Esophagus mucosa (tissue), 1 donor: ENCODE results near the gene SH3GL1. TPM values are rescaled to one million over a fixed set of nuclear protein-coding genes. Genes with fewer than 3 reads are reported as not detected.

Experiments
- ATAC-seq: fragments of 200-7000 bp; cut with Tn5 transposase; one replicate; pipeline ENCODE4 v1.9.1; 2020
- total RNA-seq: library from RNA; stranded (reverse); gene quantifications from one replicate; pipeline ENCODE4 v1.2.4, GENCODE V29; 2023
- donor health status: DM: yes; HTN: yes; CAD: no.

Gene SH3GL1
- total RNA-seq, 1 donor from 2014 or later = 114 TPM

- no peak for ATAC-seq
Measured at GRCh38 chr19:4431808-4432674, 31.7 kb upstream of the SH3GL1 start.

- no peak for ATAC-seq
Measured at GRCh38 chr19:4431296-4431695, 30.9 kb upstream of the SH3GL1 start.

- ATAC-seq = peak; percentile 20
Measured at GRCh38 chr19:4430760-4431159, 30.4 kb upstream of the SH3GL1 start.

- no peak for ATAC-seq
Measured at GRCh38 chr19:4429771-4430171, 29.4 kb upstream of the SH3GL1 start.

- no peak for ATAC-seq
Measured at GRCh38 chr19:4429256-4429655, 28.9 kb upstream of the SH3GL1 start.

- ATAC-seq = no peak
Measured at GRCh38 chr19:4428326-4428975, 28.1 kb upstream of the SH3GL1 start.

- no peak for ATAC-seq
Measured at GRCh38 chr19:4425537-4425936, 25.2 kb upstream of the SH3GL1 start.

- no peak for ATAC-seq
Measured at GRCh38 chr19:4423416-4424126, 23.2 kb upstream of the SH3GL1 start.

- ATAC-seq = no peak
Measured at GRCh38 chr19:4416268-4416667, 15.9 kb upstream of the SH3GL1 start.

GRCh38 chr19:4415352-4415751 is 15.0 kb upstream of the SH3GL1 start:
- no peak for ATAC-seq

- ATAC-seq = no peak
Measured at GRCh38 chr19:4414800-4415321, 14.5 kb upstream of the SH3GL1 start.

- ATAC-seq = no peak
Measured at GRCh38 chr19:4414144-4414799, 13.9 kb upstream of the SH3GL1 start.

GRCh38 chr19:4413588-4413987 is 13.2 kb upstream of the SH3GL1 start:
- no peak for ATAC-seq

- no peak for ATAC-seq
Measured at GRCh38 chr19:4409123-4409933, 9.0 kb upstream of the SH3GL1 start.

- no peak for ATAC-seq
Measured at GRCh38 chr19:4406626-4407025, 6.3 kb upstream of the SH3GL1 start.

- ATAC-seq = no peak
Measured at GRCh38 chr19:4405977-4406376, 5.6 kb upstream of the SH3GL1 start.

- ATAC-seq = no peak
Measured at GRCh38 chr19:4403005-4403761, 2.8 kb upstream of the SH3GL1 start.

- ATAC-seq = peak; percentile 93
Measured at GRCh38 chr19:4402171-4403004, 2.0 kb upstream of the SH3GL1 start, which contains the start of gene CHAF1A. CHAF1A (plus strand) TSS chr19:4402640; CDS start chr19:4402763, 123 bp downstream.

GRCh38 chr19:4401769-4402170 is 1.4 kb upstream of the SH3GL1 start:
- no peak for ATAC-seq

GRCh38 chr19:4399812-4400134 is 574 bp downstream of the SH3GL1 start:
- peak; percentile 13 for ATAC-seq
